ENCODE data around the gene ZNF142.

ZNF142 gene

GRCh38 chr2:218645126-218645525 lies 14.3 kb downstream of the ZNF142 start:
- DNase-seq = no peak

- DNase-seq = no peak
These were observed 14.7 kb downstream of the ZNF142 start for GRCh38 chr2:218644721-218645120.

GRCh38 chr2:218643751-218644310 lies 15.6 kb downstream of the ZNF142 start:
- DNase-seq = no peak

- no peak for DNase-seq
These were observed 16.6 kb downstream of the ZNF142 start for GRCh38 chr2:218642786-218643185.

GRCh38 chr2:218642121-218642656 lies 17.2 kb downstream of the ZNF142 start:
- DNase-seq = no peak

GRCh38 chr2:218638372-218638771 lies 21.1 kb downstream of the ZNF142 start:
- no peak for DNase-seq

- no peak for DNase-seq
These were observed 23.7 kb downstream of the ZNF142 start for GRCh38 chr2:218635719-218636118.

- DNase-seq = no peak
These were observed 27.6 kb downstream of the ZNF142 start for GRCh38 chr2:218631837-218632236.

GRCh38 chr2:218627939-218628338 lies 31.5 kb downstream of the ZNF142 start:
- no peak for DNase-seq

GRCh38 chr2:218626369-218626768 lies 33.1 kb downstream of the ZNF142 start:
- no peak for DNase-seq

- DNase-seq = no peak
These were observed 36.1 kb downstream of the ZNF142 start for GRCh38 chr2:218623366-218623705.

GRCh38 chr2:218622606-218623365 lies 36.6 kb downstream of the ZNF142 start:
- no peak for DNase-seq

GRCh38 chr2:218621007-218621406 lies 38.4 kb downstream of the ZNF142 start:
- DNase-seq = no peak

GRCh38 chr2:218618102-218618860 lies 41.1 kb downstream of the ZNF142 start:
- no peak for DNase-seq

GRCh38 chr2:218615868-218616315 lies 43.5 kb downstream of the ZNF142 start:
- no peak for DNase-seq

- DNase-seq = no peak
These were observed 51.8 kb downstream of the ZNF142 start, which contains the start of gene PLCD4 for GRCh38 chr2:218607436-218608115. TSS of gene PLCD4 (plus strand) at chr2:218607899. CDS start at chr2:218615740, 7,841 bp downstream.

GRCh38 chr2:218605432-218605831 lies 54.0 kb downstream of the ZNF142 start:
- no peak for DNase-seq
